Measurements from ENCODE around the gene SERPINA5. TPM values are rescaled to one million over a fixed set of nuclear protein-coding genes. Genes with fewer than 3 reads are reported as not detected.
A peak's percentile ranks its signal among the peaks of the same experiment; 100 is the strongest.

The SERPINA5 gene
- total and polyA plus RNA-seq, 2 of the 13 experiments (the other 11 are each of a cell fraction or from before 2014, with no cell fraction given) = 449 to 498 TPM

GRCh38 chr14:94542111-94542810 is 39.0 kb upstream of the SERPINA5 start (continued):
- TF ChIP-seq ZBTB34 (CRISPR knock-in tag; IDR thresholded peaks at IDR 0.05) = no peak
- TF ChIP-seq LBX2 (CRISPR knock-in tag; IDR thresholded peaks at IDR 0.05; ENCODE audit: borderline replicate concordance) = no peak
- no peak for TF ChIP-seq ATF2 (CRISPR knock-in tag; IDR thresholded peaks at IDR 0.05)
- no peak for TF ChIP-seq PHF20 (CRISPR knock-in tag; IDR thresholded peaks at IDR 0.05)
- 0 out of 2 replicates have a peak, but pooled peaks have one; percentile 19 for TF ChIP-seq PPARG (CRISPR knock-in tag; conservative IDR thresholded peaks at IDR 0.05)
- TF ChIP-seq ZNF83 (CRISPR knock-in tag; IDR thresholded peaks at IDR 0.05; ENCODE audit: borderline replicate concordance) = no peak
- TF ChIP-seq MEIS1 (CRISPR knock-in tag; IDR thresholded peaks at IDR 0.05; ENCODE audit: borderline replicate concordance) = 0 out of 2 replicates have a peak, but pooled peaks have one; percentile 56
- TF ChIP-seq HOMEZ (CRISPR knock-in tag; IDR thresholded peaks at IDR 0.05; ENCODE audit: low read depth) = peak; percentile 69
- no peak for TF ChIP-seq MTF2 (CRISPR knock-in tag; IDR thresholded peaks at IDR 0.05; ENCODE audit: borderline replicate concordance)
- no peak for TF ChIP-seq ASH2L (IDR thresholded peaks at IDR 0.05; ENCODE audit: insufficient read length, low read depth, low read length)
- TF ChIP-seq SRSF4 (IDR thresholded peaks at IDR 0.05; ENCODE audit: low read depth, low read length, poor library complexity, severe bottlenecking) = no peak
- TF ChIP-seq ZFYVE20 (CRISPR knock-in tag; IDR thresholded peaks at IDR 0.05; ENCODE audit: borderline replicate concordance, low read depth) = no peak
- no peak for TF ChIP-seq ZNF749 (CRISPR knock-in tag; IDR thresholded peaks at IDR 0.05; ENCODE audit: borderline replicate concordance)
- no peak for TF ChIP-seq PHF5A (CRISPR knock-in tag; IDR thresholded peaks at IDR 0.05; ENCODE audit: low read depth, unreplicated experiment)
- no peak; the same call in 1 of the 2 replicates for TF ChIP-seq ZBTB33 (CRISPR knock-in tag; IDR thresholded peaks at IDR 0.05)
- TF ChIP-seq ZSCAN5A (CRISPR knock-in tag; IDR thresholded peaks at IDR 0.05; ENCODE audit: borderline replicate concordance) = no peak
- no peak for TF ChIP-seq ZNF788 (CRISPR knock-in tag; IDR thresholded peaks at IDR 0.05; ENCODE audit: borderline replicate concordance)
- TF ChIP-seq CREM (IDR thresholded peaks at IDR 0.05) = peak; percentile 18; the same call in 1 of the 2 replicates
- TF ChIP-seq CREM (CRISPR knock-in tag; IDR thresholded peaks at IDR 0.05) = no peak
- peak; percentile 68; the same call in 1 of the 2 replicates for TF ChIP-seq MIER3 (CRISPR knock-in tag; IDR thresholded peaks at IDR 0.05; ENCODE audit: borderline replicate concordance)
- TF ChIP-seq TBP (CRISPR knock-in tag; IDR thresholded peaks at IDR 0.05) = no peak
